Activated CD8-positive, alpha-beta memory T cell treated with anti-CD3 and anti-CD28 coated beads for 4 hours (primary cell): ENCODE results near the gene SKP1.
A peak's percentile ranks its signal among the peaks of the same experiment; 100 is the strongest.

Experiments used
- DNase-seq, 2 donors: peaks; one replicate each; pipeline ENCODE4 v3.0.0-alpha.2; 2020; ENCODE audit warnings: low read depth in 2 of 2

SKP1 gene

GRCh38 chr5:134130239-134130945, 46.4 kb downstream of the SKP1 start:
- DNase-seq, result no peak

- no peak for DNase-seq
Observed at GRCh38 chr5:134129411-134130238, 47.1 kb downstream of the SKP1 start.

- no peak for DNase-seq
Observed at GRCh38 chr5:134128648-134128995, 48.1 kb downstream of the SKP1 start.

DNA sequence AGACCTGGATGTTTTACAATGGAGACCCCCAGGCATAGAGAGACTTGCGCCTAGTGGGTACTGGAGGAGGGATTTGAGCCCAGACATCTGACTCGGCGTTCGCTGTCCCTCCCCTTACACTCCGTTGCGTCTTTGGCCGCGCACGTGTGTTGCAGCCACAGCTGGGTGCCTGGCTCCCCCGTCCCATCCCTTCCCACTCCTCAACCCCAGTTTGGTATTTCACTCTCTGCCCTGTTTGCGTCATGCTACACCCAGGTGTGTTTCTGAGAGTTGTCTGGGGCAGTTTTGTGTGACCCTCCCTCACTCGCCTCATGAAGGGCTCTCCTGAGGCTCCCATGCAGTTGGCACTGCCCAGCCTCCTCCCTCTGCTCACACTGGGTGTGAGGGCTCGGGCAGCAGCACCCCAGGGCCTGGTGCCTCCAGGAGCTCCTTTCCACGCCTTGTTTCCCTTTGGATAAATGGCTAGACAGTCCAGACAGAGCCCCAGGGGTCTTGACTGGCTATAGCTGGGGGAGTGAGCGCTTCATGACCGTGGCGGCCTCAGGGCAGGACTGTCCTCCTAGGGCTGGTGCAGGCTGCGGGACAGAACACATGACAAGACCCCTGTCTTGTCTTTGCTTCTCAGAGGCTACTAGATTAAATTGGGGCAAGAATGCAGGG, 48.6 kb downstream of the SKP1 start:
- DNase-seq, result no peak

DNA sequence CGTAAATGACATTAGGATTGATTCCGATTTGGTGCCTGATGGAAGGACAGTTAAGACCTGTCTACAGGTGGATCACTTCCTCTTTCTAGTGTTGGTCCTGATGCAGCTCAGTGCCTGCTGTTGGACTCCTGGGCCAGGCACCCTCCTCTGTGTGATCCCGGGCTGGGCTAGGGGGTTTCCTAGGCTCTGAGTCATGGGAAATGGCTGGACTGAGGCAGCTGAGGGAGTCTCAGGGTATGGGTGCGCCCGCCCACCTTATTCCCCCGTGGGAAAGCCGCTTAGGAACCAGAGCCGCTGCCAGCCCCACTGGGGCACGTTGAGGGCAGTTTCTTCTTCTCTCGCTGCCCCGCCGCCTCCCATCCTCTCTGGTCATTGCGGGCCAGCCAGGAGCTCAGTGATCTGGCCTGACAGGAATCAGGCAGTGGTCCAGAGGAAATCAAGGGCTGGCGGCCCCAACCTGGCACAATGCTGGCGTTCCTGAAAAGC, 49.3 kb downstream of the SKP1 start:
- no peak for DNase-seq

DNA sequence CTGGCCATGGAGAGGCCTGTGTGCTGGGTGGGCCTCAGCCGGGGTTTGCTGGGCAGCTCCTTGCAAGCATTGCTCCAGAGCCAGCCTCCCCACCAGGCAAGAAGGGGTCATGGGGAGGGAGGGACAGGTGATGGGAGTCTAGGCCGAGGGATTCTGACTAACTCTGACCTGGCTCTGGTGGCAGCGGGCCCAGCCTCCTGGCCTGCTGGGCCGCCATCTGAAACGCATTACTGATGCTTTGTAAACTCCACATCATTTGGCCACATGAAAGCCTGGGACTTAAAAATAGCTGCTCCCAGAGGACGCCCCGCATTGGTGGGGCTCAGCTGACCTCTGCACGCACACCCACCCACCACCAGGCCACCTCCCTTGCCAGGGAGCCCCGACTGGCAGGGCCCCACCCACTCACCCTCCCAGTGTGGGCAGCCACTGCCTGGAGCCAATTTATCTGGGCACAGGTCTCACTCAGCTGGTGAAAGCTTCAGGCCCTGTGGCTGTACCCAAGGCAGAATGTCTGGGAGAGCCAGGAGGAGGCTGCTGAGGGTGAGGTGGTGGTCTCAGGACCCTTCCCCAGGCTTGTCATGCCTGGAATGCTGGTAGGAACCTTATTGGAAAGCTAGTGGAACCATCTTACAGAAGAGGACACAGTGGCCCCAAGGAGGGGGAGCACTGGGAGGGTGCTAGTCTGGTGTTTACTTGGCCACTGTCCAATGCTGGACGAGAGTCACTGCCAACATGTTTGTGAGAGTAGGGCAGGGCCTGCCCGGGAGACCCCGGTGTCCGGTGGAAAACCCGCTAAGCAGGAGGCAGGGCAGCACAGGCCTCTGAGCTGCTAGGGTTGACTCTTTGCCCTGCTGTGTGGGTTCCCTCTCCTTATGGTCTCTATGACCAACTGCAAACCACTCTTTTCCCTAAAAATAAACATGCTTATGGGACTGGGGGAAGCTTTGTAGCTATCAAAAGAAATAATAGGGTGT, 51.4 kb downstream of the SKP1 start:
- no peak for DNase-seq

DNA sequence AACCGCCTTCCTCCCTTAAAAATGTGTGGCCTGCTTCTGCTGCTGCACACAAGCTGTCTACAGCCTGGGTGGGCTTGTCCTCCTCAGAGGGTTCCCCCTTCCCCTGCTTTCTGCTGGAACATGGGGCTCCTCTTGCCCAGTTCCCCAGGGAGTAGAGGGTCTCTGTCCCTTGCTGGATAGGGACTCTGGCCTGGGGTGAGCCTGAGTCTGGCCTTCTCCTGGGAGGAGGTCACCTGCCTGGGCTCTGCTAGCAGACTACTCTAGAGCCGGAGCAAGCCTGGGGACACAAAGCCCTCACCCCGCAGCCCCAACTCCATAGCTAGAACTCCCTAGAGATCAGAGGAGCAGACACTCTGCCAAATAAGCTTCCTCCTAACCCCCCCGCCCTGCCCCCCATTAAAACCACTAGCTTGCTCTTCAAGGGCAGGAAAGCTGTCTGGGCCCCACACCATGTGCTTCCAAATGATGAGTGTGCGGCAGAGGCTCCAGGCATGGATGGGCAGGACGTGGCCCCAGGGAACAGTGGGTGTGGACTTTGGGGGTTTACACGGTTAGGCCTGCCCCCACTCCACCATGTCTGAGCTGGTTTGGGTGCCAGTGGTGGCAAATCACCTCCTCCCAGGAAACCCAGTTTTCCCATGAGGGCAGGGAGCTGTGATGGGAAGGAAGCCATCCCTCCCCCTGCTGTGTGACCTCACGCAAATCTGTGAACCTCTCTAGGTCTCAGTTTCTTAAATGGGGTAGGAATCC, 52.3 kb downstream of the SKP1 start:
- DNase-seq, result no peak

DNA sequence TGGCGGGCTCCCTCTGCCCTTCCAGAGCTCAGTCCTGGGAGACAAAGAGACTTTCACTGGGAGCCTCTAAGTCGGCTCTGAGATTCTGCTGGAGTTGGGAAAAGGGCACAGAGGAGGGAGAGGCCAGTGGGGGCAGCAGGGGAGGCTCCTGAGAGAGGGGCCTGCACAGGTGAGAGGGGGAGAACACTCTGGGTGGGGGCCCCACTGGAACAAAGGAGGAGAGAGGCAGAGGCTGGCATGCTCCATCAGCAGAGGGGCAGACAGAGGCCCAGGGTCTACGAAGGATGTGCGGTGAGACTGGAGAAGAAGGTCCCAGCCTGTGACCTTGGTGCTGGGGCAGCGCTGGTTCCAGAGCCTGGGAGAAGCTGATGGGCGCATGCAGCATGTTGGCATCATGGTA, 53.4 kb downstream of the SKP1 start:
- DNase-seq, result no peak

GRCh38 chr5:134122530-134122929, 54.2 kb downstream of the SKP1 start:
- no peak for DNase-seq

GRCh38 chr5:134120386-134121138, 56.2 kb downstream of the SKP1 start:
- DNase-seq, result no peak

- no peak for DNase-seq
Observed at GRCh38 chr5:134119720-134120119, 57.0 kb downstream of the SKP1 start.

DNA sequence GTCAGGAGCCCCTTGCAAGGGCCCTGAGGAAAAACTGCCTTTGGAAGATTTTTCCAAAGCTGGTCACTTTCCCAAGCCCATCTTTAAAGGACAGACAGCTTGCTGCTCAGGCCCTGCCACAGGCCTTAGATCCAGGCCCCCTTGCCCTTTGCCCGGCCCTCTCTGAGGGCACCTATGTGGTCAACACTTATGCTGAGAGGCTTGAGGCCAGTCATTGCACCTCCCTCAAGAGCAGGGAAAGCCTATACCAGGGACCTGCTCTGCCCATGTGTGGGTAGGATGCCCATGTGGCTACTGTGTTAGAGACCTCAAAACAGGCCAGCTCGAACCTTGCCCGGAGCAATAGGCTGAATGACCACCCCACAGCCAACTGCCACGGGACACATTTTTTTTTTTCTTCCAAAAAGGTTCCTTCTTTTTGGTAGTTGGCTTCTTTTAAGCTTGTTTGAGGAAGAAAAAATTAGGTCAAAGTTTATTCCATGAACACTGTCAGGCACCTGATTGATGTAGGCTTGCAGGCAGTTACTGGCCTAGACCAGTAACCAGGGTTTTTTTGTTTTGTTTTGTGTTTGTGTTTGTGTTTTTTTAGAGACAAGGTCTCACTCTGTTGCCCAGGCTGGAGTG, 58.4 kb downstream of the SKP1 start:
- DNase-seq, result no peak

DNA sequence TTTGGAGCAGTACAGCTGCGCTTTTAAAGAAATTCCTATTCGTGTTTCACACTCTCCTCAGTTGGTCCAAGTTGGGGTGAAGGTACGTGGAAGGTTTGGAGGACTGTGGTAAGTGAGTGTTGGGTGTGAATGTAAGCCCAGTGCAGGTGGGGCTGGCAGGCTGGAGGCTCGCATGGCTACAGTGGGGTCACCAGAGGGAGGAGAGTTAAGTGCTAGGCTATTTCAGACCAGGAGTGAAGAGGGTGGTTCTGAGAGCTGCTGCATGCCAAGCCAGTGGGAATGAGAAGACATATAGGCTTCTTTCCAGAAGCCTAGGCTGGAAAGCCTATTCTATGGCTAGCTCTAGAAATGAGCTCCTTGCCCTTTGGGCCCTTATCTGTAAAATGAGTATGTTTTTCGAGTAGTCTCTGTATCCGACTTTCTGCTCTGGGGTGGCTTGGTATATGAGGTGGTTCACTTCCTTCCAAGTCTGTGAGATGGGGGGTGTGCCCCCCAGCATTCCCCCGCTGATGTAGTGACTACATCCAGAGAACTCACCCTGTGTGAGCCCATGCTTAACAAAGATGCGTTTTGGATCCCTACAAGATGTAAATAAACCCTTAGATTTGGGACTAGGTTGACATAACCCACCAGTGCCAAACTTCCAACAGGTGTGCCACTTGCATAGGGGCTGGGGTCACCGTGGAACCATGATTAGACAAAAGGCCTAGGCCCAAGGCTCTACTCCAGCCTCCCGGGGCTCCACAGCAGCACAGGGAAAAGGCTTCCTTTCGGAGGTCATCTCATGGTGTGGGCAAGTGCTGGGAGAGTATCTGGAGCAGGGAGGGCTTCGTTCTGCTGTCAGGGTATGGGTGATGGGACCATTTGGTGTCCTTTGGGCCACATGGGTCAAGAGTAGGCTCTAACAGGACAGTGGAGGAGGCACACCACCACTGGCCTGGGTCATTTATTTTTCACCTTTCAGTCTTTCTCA, 59.7 kb downstream of the SKP1 start:
- DNase-seq, result no peak

- no peak for DNase-seq
Observed at GRCh38 chr5:134116286-134116685, 60.5 kb downstream of the SKP1 start.

GRCh38 chr5:134115806-134116175, 61.0 kb downstream of the SKP1 start:
- DNase-seq, result no peak

DNA sequence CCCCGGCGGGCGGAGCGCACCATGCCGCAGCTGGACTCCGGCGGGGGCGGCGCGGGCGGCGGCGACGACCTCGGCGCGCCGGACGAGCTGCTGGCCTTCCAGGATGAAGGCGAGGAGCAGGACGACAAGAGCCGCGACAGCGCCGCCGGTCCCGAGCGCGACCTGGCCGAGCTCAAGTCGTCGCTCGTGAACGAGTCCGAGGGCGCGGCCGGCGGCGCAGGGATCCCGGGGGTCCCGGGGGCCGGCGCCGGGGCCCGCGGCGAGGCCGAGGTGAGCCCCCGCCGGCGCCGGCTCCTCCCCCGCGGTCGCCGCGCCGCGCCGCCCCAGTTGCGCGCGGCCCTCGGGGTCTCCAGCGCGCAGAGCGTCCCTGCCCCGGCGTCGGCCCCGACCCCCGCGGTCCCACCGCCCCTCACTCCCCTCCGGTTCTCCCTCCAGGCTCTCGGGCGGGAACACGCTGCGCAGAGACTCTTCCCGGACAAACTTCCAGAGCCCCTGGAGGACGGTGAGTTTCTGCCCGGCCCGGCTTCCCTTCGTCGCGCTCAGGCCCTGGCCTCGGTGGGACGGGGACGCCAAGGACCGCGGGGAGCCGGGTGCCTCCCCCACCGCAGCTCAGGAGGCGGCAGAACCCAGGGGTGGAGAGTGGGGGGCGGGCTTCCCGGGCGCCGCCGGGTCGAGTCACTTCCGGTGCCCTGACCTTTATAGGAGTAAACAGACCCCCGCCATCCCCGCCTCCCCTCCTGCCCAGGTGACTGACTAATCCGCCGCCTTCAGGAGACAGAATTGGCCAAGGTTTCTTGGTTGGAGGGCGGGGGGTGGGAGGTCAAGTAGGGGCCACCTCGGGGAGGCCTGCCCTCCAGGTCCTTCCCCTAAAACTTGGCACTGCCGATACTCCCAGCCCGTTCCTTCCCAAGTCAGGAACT, 61.6 kb downstream of the SKP1 start:
- DNase-seq, result peak; percentile 81 to 84
